GM23338 (cell line): ENCODE data around the gene HACL1. TPM values are rescaled to one million over a fixed set of nuclear protein-coding genes. Genes with fewer than 3 reads are reported as not detected.

ENCODE experiments used
- ATAC-seq: fragments of 200-7000 bp; cut with Tn5 transposase; 3 replicates; pipeline ENCODE4 v1.9.1; 2020
- DNase-seq: peaks from one replicate; pipeline ENCODE4 v3.0.0-alpha.2; 2015; ENCODE audit warnings: low spot score
- H2AFZ ChIP-seq: fragments of 200-600 bp; sonication (generic); 2 replicates; pipeline ENCODE4 v1.8.0; 2016; ENCODE audit warnings: antibody characterized with exemption, mild to moderate bottlenecking, moderate library complexity
- H3F3A ChIP-seq: fragments of 200-600 bp; sonication (generic); replicated peaks from 2 replicates; pipeline ENCODE4 v1.8.0; 2017; ENCODE audit warnings: antibody characterized with exemption, mixed run types, low read depth
- H3K27ac ChIP-seq: fragments of 200-600 bp; sonication (generic); 2 replicates; pipeline ENCODE4 v1.6.1; 2016; ENCODE audit warnings: low read depth
- H3K27me3 ChIP-seq: fragments of 200-600 bp; sonication (generic); 2 replicates; pipeline ENCODE4 v1.8.0; 2016; ENCODE audit warnings: mild to moderate bottlenecking, mixed run types, moderate library complexity; ENCODE audit not compliant: insufficient read depth
- H3K36me3 ChIP-seq: fragments of 200-600 bp; sonication (generic); 2 replicates; pipeline ENCODE4 v1.8.0; 2016; ENCODE audit warnings: mild to moderate bottlenecking; ENCODE audit not compliant: insufficient read depth
- H3K4me1 ChIP-seq: fragments of 200-600 bp; sonication (generic); 2 replicates; pipeline ENCODE4 v1.8.0; 2016; ENCODE audit warnings: mild to moderate bottlenecking, moderate library complexity; ENCODE audit not compliant: insufficient read depth
- H3K4me2 ChIP-seq: fragments of 200-600 bp; sonication (generic); 2 replicates; pipeline ENCODE4 v1.7.1; 2017; ENCODE audit warnings: mixed run types
- H3K4me3 ChIP-seq: fragments of 200-600 bp; sonication (generic); 2 replicates; pipeline ENCODE4 v1.6.1; 2016; ENCODE audit warnings: mixed run types
- H3K79me2 ChIP-seq: fragments of 200-600 bp; sonication (generic); replicated peaks from 2 replicates; pipeline ENCODE4 v1.8.0; 2017; ENCODE audit warnings: mild to moderate bottlenecking; ENCODE audit not compliant: insufficient read depth
- H3K9me2 ChIP-seq: fragments of 200-600 bp; sonication (generic); 2 replicates; pipeline ENCODE4 v1.8.0; 2017; ENCODE audit not compliant: insufficient read depth
- H4K20me1 ChIP-seq: fragments of 200-600 bp; sonication (generic); replicated peaks from 2 replicates; pipeline ENCODE4 v1.8.0; 2017; ENCODE audit warnings: mild to moderate bottlenecking; ENCODE audit not compliant: insufficient read depth
- H3K27ac Mint-ChIP-seq: 2 replicates; pipeline ENCODE4 v1.8.0; 2020; ENCODE audit warnings: inconsistent platforms, mild to moderate bottlenecking, moderate library complexity, mixed read lengths
- H3K27me3 Mint-ChIP-seq: 3 replicates; pipeline ENCODE4 v1.8.0; 2022; ENCODE audit warnings: low read depth, mild to moderate bottlenecking, moderate library complexity, mixed read lengths, inconsistent platforms; ENCODE audit not compliant: insufficient read depth, poor library complexity
- H3K36me3 Mint-ChIP-seq: 3 replicates; pipeline ENCODE4 v1.8.0; 2021; ENCODE audit warnings: low read depth, mild to moderate bottlenecking, inconsistent platforms, moderate library complexity, mixed read lengths
- H3K4me1 Mint-ChIP-seq: 3 replicates; pipeline ENCODE4 v1.8.0; 2020; ENCODE audit warnings: mild to moderate bottlenecking, inconsistent platforms, mixed read lengths
- H3K4me3 Mint-ChIP-seq: 3 replicates; pipeline ENCODE4 v1.8.0; 2021; ENCODE audit warnings: moderate library complexity, mild to moderate bottlenecking, inconsistent platforms, mixed read lengths
- H3K9me3 Mint-ChIP-seq: 3 replicates; pipeline ENCODE4 v1.8.0; 2020; ENCODE audit warnings: moderate library complexity, mild to moderate bottlenecking, inconsistent platforms, mixed read lengths
- CREB1 ChIP-seq: fragments of 250-450 bp; sonication (Bioruptor Pico); IDR thresholded peaks from 2 replicates; pipeline ENCODE4 v1.5.0; 2020; ENCODE audit warnings: low read depth, mild to moderate bottlenecking, moderate library complexity
- EZH2 ChIP-seq: fragments of 200-600 bp; sonication (generic); IDR thresholded peaks from one replicate; pipeline ENCODE4 v1.8.0; 2017; ENCODE audit warnings: antibody characterized with exemption, mild to moderate bottlenecking, low read depth; ENCODE audit not compliant: unreplicated experiment
- EZH2phosphoT487 ChIP-seq: fragments of 200-600 bp; sonication (generic); IDR thresholded peaks from one replicate; pipeline ENCODE4 v1.8.1; 2018; ENCODE audit warnings: antibody characterized with exemption; ENCODE audit not compliant: unreplicated experiment
- STAT1 ChIP-seq: IDR thresholded peaks from one replicate; pipeline ENCODE4 v1.6.1; 2016; ENCODE audit warnings: antibody characterized with exemption; ENCODE audit not compliant: unreplicated experiment
- polyA plus RNA-seq: library from polyadenylated mRNA; unstranded; fragments of >200 nt; fragmentation: Nextera tagmentation; extraction: Ambion mirVana; gene quantifications from 2 replicates; pipeline ENCODE4 v1.2.1, GENCODE V29; 2016
- total RNA-seq: library from RNA; depleted of rRNA; stranded (reverse); fragments of >200 nt; shearing (Covaris generic); gene quantifications from 2 replicates; pipeline ENCODE4 v1.2.3, GENCODE V29; 2014
- TF ChIP-seq, protein P1 (sequence below): IDR thresholded peaks from one replicate; pipeline ENCODE4 v1.6.1; 2018; ENCODE audit warnings: antibody characterized with exemption; ENCODE audit not compliant: unreplicated experiment

HACL1 gene
- total and polyA plus RNA-seq, 2 experiments from 2014 or later, result 19.6 to 33.5 TPM

DNA sequence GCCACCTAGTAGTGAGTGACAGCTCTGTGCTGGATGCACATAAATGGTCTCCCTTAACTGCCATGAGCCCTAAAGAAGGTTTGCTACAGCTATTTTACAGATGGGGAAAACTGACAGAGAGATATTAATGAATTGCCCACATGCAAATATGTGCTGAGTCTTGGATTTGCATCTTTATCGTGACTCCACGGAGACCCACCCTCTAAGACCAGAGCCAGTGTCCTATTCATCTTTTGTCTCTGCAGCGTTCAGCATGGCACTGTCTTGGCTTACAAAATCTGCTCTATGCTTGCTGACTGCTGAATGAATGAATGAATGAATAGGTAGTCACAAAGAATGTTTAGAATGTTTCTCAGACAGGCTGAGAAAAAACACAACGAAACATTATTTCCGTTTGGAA is 48.5 kb upstream of the HACL1 start (continued):
- TF ChIP-seq, protein P1, sequence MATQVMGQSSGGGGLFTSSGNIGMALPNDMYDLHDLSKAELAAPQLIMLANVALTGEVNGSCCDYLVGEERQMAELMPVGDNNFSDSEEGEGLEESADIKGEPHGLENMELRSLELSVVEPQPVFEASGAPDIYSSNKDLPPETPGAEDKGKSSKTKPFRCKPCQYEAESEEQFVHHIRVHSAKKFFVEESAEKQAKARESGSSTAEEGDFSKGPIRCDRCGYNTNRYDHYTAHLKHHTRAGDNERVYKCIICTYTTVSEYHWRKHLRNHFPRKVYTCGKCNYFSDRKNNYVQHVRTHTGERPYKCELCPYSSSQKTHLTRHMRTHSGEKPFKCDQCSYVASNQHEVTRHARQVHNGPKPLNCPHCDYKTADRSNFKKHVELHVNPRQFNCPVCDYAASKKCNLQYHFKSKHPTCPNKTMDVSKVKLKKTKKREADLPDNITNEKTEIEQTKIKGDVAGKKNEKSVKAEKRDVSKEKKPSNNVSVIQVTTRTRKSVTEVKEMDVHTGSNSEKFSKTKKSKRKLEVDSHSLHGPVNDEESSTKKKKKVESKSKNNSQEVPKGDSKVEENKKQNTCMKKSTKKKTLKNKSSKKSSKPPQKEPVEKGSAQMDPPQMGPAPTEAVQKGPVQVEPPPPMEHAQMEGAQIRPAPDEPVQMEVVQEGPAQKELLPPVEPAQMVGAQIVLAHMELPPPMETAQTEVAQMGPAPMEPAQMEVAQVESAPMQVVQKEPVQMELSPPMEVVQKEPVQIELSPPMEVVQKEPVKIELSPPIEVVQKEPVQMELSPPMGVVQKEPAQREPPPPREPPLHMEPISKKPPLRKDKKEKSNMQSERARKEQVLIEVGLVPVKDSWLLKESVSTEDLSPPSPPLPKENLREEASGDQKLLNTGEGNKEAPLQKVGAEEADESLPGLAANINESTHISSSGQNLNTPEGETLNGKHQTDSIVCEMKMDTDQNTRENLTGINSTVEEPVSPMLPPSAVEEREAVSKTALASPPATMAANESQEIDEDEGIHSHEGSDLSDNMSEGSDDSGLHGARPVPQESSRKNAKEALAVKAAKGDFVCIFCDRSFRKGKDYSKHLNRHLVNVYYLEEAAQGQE, result no peak
- TF ChIP-seq EZH2phosphoT487 (no peak), EZH2 (no peak), STAT1 (no peak)

DNA sequence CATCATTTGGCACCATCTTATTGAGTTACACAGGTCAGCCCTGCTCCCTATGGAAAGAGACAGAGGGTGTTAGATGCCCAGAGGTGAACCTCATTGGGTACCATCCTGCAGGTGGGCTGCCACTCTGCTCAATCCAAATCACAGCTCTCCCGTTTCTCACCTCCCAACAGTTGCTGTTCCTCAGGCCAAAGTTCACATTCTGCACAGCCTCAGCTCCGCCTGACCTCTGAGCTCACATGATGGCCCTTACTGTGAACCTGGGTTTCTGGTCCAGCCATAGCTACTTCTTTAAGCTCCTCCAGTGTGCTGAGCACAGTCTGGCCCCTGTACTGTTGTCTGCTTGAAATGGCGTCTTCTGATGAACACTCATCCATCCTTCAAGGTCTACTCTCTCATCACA is 48.0 kb upstream of the HACL1 start:
- Histone ChIP-seq H2AFZ (no peak overlapping the region), H3K4me1 (peaks cover 9% of the 10 kb centered on the region; the same call in 1 of the 2 replicates), H3K27me3 (no peaks in the 10 kb centered on the region), H3K27ac (no peak overlapping the region), H3K9me2 (peaks cover 13% of the 10 kb centered on the region; the same call in 1 of the 2 replicates), H3K36me3 (no peaks in the 10 kb centered on the region; the same call in 1 of the 2 replicates), H3K4me2 (no peak overlapping the region), H4K20me1 (0 out of 2 replicates have a peak, but pooled peaks cover 3% of the 10 kb centered on the region), H3K4me3 (no peak overlapping the region), H3F3A (0 out of 2 replicates have a peak, but pooled peaks cover 2% of the 10 kb centered on the region), H3K79me2 (no peaks in the 10 kb centered on the region)
- peaks cover 15% of the 10 kb centered on the region for H3K36me3 Mint-ChIP-seq
- no peak overlapping the region for H3K27ac Mint-ChIP-seq
- TF ChIP-seq STAT1, result no peak
- no peak for TF ChIP-seq CREB1 (CRISPR knock-in tag)
- no peak for TF ChIP-seq EZH2
- TF ChIP-seq, protein P1, result no peak
- DNase-seq, result no peak
- H3K4me1 Mint-ChIP-seq, result peaks cover 18% of the 10 kb centered on the region
- no peak for ATAC-seq
- H3K9me3 Mint-ChIP-seq, result peaks cover 4% of the 10 kb centered on the region; the same call in 2 of the 3 replicates
- H3K27me3 Mint-ChIP-seq, result peaks cover 2% of the 10 kb centered on the region
- no peak overlapping the region for H3K4me3 Mint-ChIP-seq
